ENCODE data around the gene SGIP1.

Gene SGIP1, protein sequence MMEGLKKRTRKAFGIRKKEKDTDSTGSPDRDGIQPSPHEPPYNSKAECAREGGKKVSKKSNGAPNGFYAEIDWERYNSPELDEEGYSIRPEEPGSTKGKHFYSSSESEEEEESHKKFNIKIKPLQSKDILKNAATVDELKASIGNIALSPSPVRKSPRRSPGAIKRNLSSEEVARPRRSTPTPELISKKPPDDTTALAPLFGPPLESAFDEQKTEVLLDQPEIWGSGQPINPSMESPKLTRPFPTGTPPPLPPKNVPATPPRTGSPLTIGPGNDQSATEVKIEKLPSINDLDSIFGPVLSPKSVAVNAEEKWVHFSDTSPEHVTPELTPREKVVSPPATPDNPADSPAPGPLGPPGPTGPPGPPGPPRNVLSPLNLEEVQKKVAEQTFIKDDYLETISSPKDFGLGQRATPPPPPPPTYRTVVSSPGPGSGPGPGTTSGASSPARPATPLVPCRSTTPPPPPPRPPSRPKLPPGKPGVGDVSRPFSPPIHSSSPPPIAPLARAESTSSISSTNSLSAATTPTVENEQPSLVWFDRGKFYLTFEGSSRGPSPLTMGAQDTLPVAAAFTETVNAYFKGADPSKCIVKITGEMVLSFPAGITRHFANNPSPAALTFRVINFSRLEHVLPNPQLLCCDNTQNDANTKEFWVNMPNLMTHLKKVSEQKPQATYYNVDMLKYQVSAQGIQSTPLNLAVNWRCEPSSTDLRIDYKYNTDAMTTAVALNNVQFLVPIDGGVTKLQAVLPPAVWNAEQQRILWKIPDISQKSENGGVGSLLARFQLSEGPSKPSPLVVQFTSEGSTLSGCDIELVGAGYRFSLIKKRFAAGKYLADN

DNA sequence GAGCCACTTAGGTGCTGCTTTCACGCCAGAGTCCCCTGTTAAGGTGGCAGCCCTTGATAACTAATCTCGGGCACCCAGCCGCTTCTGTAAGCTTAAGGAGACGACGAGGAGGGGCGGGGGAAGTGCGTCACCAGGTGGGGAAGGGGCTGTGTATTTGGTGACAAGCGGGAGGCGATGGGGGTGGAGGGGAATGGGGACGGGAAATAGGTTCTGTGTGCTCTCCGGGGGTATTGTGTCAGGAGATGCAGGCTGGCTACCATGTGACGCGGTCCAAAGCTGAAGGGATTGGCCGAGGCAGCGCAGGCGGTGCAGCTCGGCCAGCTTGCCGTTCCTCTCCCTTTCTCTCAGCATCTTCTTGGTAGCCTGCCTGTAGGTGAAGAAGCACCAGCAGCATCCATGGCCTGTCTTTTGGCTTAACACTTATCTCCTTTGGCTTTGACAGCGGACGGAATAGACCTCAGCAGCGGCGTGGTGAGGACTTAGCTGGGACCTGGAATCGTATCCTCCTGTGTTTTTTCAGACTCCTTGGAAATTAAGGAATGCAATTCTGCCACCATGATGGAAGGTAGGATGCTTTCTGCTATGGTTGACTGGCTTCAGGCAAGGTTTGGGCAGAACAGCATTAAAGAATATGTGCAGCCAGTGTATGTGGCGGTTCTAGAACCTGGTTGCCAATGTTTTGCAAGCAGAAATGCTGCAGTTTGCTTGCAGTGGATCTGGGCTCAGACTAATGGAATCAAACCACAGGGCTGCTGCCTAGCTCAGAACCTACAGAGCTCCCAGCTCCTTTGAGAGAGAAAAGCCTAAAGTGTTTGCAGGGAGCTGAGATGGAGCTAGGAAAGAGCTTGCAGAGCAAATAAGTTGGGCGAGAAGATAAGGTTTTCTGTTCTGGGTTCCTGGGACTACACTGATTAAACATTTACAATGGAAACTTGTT, at the start of gene SGIP1:
Gene SGIP1, plus strand, starts transcription at position 350 of the 937 bp plus-strand sequence. Its CDS starts 206 bp downstream, at position 556.
- DNase-seq (ENCODE audit: low read depth, low spot score), result no peak

DNA sequence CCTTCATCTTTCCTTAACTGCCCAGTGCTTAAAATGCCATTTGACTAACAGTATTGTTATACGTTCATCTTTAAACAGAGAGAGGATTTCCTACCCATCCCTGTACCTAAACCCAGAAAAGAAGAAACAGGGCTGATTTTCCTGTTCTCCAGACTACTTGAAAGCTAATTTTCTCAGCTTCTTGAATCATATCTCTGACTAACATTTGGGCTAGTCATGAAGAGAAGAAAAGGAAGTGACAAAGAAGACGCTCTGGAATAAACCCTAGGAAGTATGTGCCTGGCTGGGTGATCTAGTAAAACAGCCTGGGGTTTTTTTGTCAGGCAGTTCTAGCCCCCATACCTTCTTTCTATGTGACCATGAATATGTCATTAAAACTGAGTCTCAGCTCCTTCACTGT, 44.8 kb upstream of the SGIP1 start:
- no peak for DNase-seq (ENCODE audit: low read depth, low spot score)

DNA sequence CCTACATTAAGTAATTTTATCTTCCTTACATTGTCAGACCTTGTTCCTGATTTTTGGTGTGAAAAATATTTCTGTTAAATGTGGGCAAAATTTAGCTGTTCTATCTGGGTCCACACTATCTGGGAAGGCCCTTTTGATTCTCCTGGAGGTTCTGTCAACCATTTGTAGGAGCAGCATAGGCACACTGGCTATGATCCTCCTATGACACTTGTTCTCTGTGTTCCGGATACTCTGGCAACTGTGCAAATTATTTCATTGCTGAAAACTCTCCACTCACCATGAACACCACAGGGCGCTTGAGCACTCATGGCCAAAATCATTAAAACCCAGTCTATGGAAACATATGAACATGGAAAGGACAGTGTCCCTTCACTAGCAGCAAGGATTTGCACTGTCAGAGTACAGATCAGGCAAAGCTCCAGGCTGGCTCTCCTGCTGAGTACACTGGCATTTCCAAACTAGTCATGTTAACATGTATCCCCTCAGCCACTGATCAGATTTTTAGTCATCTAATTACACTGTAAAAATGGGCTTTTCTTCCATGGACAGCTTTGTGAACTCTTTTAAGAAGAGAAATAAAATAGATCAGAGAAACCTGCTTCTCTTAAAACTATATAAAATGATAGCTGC, 43.9 kb upstream of the SGIP1 start:
- DNase-seq (ENCODE audit: low read depth, low spot score), result no peak

DNA sequence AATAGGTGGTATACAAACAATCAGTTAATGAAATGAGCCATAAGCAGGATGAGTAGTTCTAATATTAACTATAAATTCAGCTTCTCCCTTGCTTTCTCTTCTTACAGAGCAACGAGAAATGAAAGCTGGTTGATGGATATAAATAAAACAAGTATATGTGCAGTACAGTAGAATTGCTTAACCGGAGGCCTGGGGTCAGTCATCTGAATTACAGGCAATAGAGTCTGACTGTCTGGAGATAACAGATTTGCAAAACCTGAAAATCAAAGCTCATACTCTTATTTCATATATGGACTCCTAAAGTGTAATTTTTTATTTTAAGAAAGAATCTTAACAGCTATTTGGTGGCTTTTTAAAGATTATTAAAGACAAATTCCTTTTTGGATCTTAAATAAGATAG, 43.1 kb upstream of the SGIP1 start:
- DNase-seq (ENCODE audit: low read depth, low spot score), result no peak

DNA sequence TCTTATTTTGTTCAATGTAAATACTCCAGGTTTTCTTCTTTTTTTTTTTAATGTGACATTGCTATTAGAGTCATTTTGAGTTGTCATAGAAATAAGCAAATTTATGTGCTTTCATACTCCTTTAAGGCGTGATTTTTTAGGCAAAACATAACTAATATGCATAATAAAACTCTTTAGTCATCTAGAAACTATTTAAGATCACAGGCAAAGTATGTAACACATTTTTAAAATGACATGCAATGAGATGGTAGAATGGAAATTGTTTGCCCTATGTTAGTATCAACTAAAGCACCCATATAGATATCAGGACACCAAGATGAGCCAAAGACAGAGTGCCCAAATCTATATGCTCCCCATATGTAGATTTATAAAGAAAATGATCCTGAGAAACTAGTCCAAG, 41.5 kb upstream of the SGIP1 start:
- no peak for DNase-seq (ENCODE audit: low read depth, low spot score)

DNA sequence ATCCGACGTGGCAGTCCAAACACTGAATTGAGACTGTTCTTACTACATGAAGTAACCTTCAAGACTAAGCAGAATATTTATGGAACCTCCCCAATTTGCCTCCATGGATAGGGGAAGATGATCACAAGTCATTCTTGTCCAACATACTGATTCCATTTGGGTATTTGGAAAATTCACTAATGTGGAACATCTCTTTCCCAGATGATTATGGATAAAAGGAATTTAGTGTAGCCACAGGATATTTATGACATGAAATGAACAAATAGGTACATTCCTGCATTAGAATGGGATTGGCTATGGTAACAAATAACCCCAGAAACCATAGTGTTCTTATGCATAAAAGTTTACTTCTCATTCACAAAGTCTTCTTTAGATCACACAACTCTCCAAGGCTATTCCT, 40.2 kb upstream of the SGIP1 start:
- DNase-seq (ENCODE audit: low read depth, low spot score), result no peak

DNA sequence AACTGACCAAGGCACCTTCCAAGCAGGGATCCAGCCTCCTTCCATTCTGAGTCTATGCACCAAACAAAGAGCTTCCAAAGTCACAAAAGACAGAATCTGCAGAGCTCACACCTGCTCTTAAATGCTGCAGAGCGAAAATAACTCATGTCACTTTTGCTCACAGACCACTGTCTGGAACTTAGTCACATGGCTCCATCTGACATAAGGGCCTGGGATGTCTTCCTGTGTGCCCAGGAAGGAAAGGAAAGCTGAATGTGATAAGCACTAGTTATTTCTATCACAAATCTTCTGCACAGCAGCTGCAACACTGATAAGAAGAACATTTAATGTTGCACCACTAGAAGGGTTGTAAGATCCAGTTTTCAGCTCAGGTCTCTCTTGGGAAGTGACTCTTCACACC, 39.5 kb upstream of the SGIP1 start:
- DNase-seq (ENCODE audit: low read depth, low spot score), result no peak

DNA sequence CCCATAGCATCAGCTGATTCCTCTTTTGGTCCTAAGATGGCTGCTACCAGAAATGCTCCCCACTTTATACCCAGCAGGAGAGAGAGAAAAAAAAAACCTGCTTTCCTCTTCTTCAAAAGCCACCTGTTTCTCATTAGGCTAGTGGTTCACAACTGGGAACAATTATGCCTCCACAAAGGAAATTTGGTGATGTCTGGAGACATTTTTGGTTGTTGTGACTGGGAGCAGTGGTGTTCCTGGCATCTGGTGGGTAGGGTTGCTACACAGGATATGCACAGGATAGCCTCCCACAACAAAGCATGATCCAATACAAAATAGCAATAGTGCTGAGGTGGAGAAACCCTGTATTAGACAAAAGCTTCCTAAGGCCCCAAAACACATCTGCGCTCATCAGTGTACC, 38.5 kb upstream of the SGIP1 start:
- DNase-seq (ENCODE audit: low read depth, low spot score), result no peak

DNA sequence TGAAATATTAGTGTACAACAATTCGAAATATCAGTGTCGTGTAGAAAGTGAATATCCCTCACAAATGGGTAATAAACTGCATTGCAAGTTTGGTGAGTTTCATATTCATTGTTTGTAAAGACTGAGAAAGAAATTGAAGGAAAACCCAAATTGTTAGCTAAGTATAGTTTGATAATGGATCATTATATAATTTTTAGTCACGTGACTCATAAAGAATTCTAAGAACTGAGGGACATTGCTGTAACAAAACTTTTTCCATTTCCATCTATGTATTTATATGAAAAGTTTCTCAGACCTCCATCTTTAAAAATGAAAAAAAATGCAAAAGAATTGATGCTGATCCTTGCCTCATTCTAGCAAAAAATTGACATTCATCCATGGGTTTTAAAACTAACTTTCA, 36.0 kb upstream of the SGIP1 start:
- DNase-seq (ENCODE audit: low read depth, low spot score), result no peak

DNA sequence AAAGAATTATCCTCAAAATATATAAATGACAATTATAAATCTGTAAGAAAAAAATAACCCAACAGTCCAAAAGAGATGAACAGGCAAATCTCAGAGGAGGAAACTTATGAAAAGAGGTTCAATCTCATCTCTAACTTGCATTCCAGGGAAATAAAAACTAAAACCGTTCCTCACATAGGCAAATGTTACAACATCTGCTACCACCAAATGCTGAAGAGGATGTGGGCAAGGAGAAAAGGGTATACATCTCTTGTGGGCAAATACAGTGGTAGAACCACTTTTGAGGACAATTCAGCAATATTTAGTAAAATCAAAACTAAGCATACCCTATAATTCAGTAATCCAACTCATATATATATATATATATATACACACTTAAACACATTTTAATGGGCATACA, 33.7 kb upstream of the SGIP1 start:
- DNase-seq (ENCODE audit: low read depth, low spot score), result no peak

DNA sequence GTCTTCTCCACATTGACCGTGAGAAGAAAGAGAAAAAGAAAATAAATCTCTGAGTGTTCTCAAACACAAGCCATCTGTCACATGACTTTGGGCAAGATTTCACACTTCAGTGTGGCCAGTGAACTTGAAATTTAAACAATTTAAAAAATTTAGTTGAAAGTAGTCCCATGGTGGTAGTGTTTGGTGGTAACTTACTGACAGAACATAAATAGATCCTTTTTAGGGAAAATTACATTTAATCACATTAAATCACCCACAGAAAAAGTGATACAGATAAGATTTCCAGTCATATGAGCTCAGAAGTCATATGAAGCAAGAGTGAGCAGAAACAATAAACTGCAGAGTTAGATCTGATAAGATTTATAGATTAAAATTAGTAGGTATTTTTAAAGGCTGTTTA, 31.9 kb upstream of the SGIP1 start:
- DNase-seq (ENCODE audit: low read depth, low spot score), result no peak

DNA sequence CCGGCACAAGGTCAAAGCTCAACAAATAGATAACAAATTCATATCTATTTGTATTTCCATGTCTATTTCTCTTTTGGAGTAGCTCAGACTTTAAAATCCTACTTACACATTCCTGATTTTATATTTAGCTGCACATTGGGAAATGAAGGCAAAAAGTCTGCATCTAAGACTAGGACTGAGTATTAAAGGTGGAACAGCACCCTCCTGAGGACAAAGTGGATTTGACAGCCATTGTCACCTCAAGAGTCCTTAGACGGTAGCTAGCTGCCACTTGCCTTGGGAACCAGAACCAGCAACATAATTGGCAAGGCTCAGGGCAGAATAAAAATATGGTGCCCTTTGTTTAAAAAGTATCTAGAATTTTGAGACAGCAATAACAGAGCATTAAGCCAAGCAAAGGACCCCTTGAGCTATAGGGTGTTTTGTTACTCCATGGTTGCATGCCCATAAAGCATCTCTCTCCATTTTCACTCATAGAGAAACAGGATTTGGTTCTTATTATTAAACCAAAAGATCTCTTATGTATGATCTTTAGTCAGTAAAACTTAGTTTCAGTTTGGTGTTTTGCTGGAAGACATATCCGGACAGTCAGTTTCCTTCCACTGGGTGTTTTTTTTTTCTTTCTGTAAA, 30.0 kb upstream of the SGIP1 start:
- no peak for DNase-seq (ENCODE audit: low read depth, low spot score)

DNA sequence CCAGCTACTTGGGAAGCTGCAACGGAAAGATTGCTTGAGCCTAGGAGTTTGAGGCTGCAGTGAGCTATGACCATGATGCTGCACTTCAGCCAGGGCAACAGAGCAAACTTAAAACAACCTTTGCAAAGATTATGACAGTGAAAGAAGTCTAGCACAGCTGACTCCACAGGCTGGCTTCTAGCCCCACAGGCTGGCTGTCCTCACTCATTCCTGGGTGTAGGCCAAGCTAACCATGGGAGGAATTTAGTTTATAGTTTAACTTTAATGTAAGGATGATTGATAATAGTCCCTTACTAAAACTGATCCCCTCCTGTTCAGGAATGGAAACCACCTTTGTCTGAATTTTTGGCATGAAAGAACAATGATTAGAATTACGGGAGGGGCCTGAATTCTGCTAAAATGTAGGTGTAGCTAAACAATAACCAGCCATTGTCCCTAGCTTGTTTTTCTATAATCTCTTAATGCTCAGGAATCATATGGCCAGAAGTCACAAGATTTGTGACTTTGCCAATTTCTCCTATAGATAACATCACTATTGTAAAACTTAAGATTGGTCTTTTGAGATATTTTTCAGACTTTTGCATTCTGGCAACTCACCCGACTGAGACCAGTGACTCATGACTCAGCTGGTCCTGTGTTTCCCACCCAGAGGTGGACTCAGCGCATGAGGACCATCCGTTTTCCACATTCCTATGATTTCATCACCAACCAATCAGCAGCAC, 28.1 kb upstream of the SGIP1 start:
- DNase-seq (ENCODE audit: low read depth, low spot score), result no peak

DNA sequence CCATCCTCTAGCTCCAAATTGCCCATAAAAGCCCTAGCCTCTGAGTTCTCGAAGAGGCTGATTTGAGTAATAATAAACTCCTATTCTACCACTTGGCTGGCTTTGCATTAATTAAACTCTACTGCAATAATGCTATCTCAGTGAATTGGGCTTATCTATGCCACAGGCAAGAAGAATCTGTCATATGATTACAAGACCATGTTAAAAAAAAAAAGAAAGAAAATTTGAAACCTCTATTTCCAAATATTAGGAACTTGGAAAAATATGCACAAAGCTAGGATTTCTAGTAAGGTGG, 27.6 kb upstream of the SGIP1 start:
- DNase-seq (ENCODE audit: low read depth, low spot score), result no peak

DNA sequence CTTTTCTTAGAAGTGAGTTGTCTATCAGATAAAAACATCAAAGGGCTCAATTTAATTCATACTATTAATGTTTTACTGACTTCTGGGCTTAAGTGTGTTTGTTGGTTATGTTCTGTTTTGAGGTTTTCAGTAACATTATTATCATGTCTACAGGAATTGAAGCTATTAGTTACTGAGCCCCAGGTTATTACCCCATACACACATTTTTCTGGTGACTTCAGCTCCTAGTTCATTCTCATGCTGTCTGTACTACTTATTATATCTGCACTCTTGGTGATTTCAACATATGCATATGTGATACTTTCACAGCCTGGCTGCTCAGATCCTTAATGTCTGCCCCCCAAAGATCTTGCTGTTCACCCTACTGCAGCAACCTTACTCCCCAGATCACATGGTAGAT, 27.0 kb upstream of the SGIP1 start:
- DNase-seq (ENCODE audit: low read depth, low spot score), result no peak

DNA sequence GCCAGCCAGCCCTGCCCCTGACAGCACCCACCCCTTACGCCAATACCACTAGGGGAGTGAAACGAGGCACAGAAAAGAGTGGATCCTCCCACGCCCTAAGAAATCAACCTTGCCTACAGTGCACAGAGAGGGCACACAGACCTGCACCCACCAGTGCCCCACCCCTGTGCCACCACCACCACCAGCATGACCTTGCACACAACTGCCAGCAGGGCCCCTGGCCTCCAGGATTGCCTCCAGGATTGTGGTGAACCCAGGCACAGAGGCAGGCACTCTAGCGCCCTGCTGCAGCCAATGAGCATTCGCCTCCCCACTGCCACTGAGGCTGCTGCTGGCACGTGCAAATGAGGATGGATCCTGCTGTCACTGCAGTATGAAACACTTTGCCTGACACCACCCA, 23.5 kb upstream of the SGIP1 start:
- DNase-seq (ENCODE audit: low read depth, low spot score), result no peak

DNA sequence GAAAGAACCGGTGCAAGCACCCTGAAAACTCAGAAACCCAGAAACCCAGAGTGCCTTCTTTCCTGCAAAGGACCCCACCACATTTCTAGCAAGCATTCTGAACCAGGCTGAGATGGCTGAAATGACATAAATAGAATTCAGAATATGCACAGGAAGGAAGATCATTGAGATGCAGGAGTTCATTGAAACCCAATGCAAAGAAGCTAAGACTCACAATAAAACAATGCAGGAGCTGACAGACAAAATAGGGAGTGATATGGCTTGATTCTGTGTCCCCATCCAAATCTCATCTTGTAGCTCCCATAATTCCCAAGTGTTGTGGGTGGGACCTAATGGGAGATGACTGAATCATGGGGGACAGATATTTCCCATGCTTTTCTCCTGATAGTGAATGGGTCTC, 22.8 kb upstream of the SGIP1 start:
- DNase-seq (ENCODE audit: low read depth, low spot score), result no peak

DNA sequence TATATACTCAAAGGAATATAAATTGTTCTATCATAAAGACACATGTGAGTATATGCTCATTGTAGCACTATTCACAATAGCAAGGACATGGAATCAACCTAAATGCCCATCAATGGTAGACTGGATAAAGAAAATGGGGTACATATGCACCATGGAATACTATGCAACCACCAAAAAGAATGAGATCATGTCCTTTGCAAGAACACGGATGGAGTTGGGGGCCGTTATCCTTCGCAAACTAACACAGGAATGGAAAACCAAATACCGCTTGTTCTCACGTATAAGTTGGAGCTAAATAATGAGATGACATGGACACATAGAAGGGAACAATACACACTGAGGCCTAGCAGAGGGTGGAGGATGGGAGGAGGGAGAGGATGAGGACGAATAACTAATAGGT, 16.0 kb upstream of the SGIP1 start:
- no peak for DNase-seq (ENCODE audit: low read depth, low spot score)

DNA sequence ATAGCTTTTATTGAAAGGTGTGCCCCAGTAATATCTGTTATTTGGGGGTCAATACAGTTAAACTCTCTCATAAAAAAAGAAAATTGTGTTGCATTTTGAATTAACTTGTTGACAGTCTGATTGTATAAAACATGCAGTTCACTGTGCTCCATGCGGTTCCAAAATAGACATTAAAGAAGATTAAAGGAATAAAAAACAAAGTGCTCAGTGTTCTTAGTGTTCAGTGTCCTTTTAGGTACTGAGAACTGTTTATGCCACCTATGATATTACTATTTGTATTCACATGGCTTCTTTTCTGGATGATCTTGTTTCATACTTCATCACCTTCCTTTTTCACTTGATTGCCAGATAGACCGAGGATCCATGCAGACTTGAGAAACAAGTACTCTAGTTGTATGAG, 15.3 kb upstream of the SGIP1 start:
- DNase-seq (ENCODE audit: low read depth, low spot score), result no peak

DNA sequence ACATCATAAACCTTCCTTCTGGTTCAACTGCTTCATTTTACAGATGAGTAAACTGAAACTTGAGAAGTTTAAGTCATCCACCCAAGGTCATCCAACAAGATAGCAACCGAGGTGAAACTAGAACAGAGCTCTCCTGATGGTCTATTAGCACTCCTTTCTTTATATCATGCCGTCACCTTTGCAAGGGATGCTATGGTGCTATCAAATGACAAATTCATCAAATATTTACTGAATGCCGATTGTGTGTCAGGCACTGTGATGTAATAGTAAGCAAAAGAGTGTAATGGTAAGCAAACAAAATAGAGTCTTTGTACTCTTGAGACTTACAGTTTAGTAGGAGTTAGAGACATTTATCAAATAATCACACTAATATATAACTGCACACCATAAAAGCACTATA, 14.0 kb upstream of the SGIP1 start:
- DNase-seq (ENCODE audit: low read depth, low spot score), result no peak

DNA sequence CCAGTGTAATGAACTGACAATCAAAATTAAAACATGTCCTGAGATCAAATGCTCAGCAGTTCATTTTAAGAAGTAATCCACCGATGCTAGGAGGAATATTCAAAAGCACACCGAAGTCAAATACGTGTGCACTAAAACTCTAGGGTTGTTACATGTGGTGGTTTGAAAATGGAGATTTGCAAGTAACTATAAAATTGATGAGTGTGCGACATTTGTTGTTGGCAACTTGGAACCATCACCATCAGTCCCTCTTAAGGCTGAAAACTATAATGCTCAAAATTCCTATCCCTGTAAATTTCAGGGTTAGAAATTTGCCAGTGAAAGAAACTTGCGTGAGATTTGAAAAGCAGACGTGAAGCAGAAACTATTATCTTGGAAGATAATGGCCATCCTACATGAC, 13.3 kb upstream of the SGIP1 start:
- no peak for DNase-seq (ENCODE audit: low read depth, low spot score)

Data from activated CD4-positive, CD25-positive, alpha-beta regulatory T cell treated with anti-CD3 and anti-CD28 coated beads, Interleukin-2, amount 50 U/mL, for 16 hours (primary cell).